ENCODE results near the gene ZNF750.
"Not testable (repeated sequence)": the region's sequence is repeated elsewhere in the genome, so short reads cannot be mapped to it uniquely, and the experiment has no call there.

The ZNF750 gene

GRCh38 chr17:82790391-82790790 lies 49.4 kb downstream of the ZNF750 start:
- DNase-seq (ENCODE audit: low read depth, low spot score) = no peak
- in situ Hi-C loops (cut with HindIII; ENCODE audit: low sequenced_read_pairs) = no loop called here
- no peak for TF ChIP-seq CTCF (IDR thresholded peaks at IDR 0.05; ENCODE audit: low read depth, low read length)
- no peak overlapping the region for H3K4me3 ChIP-seq (ENCODE audit: low read depth, low read length)

GRCh38 chr17:82789806-82790205 lies 50.0 kb downstream of the ZNF750 start:
- no peak for DNase-seq (ENCODE audit: low read depth, low spot score)
- no peak for TF ChIP-seq CTCF (IDR thresholded peaks at IDR 0.05; ENCODE audit: low read depth, low read length)
- no peak overlapping the region for H3K4me3 ChIP-seq (ENCODE audit: low read depth, low read length)
- in situ Hi-C loops (cut with HindIII; ENCODE audit: low sequenced_read_pairs) = no loop called here

GRCh38 chr17:82789051-82789592 lies 50.7 kb downstream of the ZNF750 start:
- in situ Hi-C loops (cut with HindIII; ENCODE audit: low sequenced_read_pairs) = no loop called here
- no peak for DNase-seq (ENCODE audit: low read depth, low spot score)
- no peak overlapping the region for H3K4me3 ChIP-seq (ENCODE audit: low read depth, low read length)
- no peak for TF ChIP-seq CTCF (IDR thresholded peaks at IDR 0.05; ENCODE audit: low read depth, low read length)

DNA sequence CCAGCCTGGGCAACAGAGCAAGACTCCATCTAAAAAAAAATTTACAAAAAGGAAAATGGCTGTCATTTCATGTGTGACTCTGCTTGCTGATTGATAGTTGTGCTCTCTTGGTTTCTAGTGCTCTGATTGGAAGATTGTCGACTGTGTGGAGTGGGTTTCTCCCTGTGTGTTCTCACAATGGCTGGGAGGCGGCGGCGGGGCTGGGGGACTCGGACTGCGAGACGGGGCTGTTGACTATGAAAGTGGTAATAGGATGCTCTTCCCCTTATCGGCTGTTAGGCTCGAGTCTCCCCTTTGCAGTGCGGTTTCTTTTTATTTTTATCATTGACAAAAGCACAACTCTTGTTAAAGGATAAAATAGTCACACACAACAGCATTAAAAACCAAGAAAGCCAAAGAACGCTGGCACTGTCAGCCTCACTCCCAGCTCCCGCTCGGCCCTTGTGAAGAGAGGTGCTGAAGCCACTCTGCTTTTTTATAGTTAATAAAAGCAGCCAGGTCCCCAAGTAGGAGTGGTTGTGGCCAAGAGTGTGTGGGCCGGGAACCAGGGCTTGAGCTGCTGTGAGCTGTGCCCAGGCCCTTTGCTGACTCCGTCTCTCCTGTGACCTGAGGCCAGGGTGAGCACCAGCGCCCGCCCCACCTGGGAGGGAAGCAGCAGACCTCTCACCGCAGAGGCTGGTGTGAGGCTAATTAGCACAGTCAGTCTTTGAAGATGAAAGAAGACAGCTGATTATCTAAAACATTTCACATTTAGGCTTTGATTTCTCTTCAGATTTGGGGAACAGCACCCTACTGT lies 51.4 kb downstream of the ZNF750 start:
- TF ChIP-seq CTCF (IDR thresholded peaks at IDR 0.05; ENCODE audit: low read depth, low read length) = no peak
- no peak overlapping the region for H3K4me3 ChIP-seq (ENCODE audit: low read depth, low read length)
- in situ Hi-C loops (cut with HindIII; ENCODE audit: low sequenced_read_pairs) = no loop called here
- DNase-seq (ENCODE audit: low read depth, low spot score) = no peak

DNA sequence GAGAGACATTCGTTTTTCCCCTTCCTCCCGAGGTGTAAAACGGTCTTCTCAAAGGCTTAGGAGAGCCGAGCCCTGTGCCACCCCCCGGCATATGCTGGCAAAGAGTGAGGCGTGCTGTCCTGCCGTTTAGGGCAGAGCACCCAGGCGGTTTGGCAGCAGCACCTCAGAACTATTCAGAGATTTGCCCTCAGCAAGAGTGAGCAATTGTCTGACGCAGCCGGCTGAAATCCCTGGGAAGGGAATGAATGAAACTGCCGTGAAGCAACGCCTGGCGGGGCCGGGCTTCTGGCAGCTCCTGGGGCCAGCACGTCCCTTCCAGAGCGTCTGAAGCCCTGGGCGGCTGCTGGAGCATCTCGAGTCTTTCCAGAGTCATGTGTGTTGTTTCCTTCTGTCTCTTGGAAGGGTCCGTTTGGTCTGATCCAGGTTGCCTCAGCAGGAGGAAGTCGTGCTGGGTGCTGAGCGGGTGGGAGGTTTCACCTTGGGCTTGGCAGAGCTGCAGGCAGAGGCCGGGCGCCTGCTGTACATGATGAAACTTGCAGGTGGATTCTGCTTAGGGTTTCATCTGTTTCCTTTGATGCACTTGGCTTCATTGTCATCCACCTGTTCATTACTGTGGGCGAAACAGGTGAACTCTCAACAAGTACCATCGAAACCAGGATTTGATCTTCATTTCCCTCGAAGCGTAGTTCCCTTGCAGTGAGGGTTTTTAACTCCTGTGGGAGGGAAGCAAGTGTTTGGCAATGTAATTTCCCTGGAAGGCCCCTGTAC lies 52.6 kb downstream of the ZNF750 start:
- in situ Hi-C loops (cut with HindIII; ENCODE audit: low sequenced_read_pairs) = no loop called here
- DNase-seq (ENCODE audit: low read depth, low spot score) = peak; percentile 77
- TF ChIP-seq CTCF (IDR thresholded peaks at IDR 0.05; ENCODE audit: low read depth, low read length) = no peak
- no peak overlapping the region for H3K4me3 ChIP-seq (ENCODE audit: low read depth, low read length)

DNA sequence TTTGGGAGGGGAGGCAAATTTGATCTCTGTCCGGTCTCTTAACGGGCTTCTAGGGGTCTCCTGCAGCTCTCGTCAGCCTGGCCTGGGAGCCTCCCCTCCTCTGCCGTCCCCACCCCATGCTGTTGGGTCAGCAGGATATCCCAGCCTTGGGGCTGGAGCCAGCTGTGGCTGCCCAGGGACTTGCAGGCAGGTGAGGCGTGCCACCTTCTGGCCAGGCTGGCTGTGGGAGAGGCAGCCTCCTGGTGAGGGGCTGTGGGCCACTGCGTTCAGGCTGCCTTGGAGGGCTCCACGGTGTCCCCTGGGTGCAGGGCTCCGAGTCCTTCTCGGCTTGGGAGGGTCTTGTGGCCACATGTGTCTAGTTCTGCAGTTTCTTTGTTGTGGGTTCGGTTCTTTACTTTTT lies 53.4 kb downstream of the ZNF750 start:
- TF ChIP-seq CTCF (IDR thresholded peaks at IDR 0.05; ENCODE audit: low read depth, low read length) = no peak
- in situ Hi-C loops (cut with HindIII; ENCODE audit: low sequenced_read_pairs) = no loop called here
- no peak for DNase-seq (ENCODE audit: low read depth, low spot score)
- H3K4me3 ChIP-seq (ENCODE audit: low read depth, low read length) = no peak overlapping the region

DNA sequence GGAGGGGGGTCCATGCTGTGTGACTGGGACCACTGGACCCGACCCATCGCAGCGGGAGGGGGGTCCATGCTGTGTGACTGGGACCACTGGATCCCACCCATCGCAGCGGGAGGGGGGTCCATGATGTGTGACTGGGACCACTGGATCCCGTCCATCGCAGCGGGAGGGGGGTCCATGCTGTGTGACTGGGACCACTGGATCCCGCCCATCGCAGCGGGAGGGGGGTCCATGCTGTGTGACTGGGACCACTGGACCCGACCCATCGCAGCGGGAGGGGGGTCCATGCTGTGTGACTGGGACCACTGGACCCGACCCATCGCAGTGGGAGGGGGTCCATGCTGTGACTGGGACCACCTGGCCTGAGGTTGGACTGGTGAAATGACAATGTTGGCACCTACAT lies 54.2 kb downstream of the ZNF750 start:
- H3K4me3 ChIP-seq (ENCODE audit: low read depth, low read length); in situ Hi-C loops (cut with HindIII; ENCODE audit: low sequenced_read_pairs); DNase-seq (ENCODE audit: low read depth, low spot score): not testable (repeated sequence)

Data from astrocyte of the spinal cord (primary cell).